GM18502 (cell line): ENCODE measurements around the gene NDUFAF2.

Source experiments
- ATAC-seq: cut with Tn5 transposase; IDR thresholded peaks from one replicate; pipeline ENCODE4 v1.9.1; 2021; ENCODE audit warnings: mild to moderate bottlenecking; ENCODE audit not compliant: unreplicated experiment, poor library complexity

NDUFAF2 gene

DNA sequence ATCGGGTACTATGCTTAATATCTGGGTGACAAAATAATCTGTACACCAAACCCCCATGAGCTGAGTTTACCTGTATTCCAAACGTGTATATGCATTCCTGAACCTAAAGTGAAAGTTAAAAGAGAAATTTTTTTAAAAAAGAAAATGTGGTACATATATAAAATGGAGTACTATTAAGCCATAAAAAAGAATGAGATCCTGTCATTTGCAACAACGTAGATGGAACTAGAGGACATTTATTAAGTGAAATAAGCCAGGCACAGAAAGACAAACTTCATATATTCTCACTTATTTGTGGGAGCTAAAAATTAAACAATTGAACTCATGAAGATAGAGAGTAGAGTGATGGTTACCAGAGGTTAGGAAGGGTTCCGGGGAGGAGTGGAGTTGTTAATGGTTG, 44.8 kb downstream of the NDUFAF2 start:
- no peak for ATAC-seq

- no peak for ATAC-seq
Observed at GRCh38 chr5:60992871-60993270, 47.9 kb downstream of the NDUFAF2 start.

- no peak for ATAC-seq
Observed at GRCh38 chr5:60993425-60993824, 48.4 kb downstream of the NDUFAF2 start.

DNA sequence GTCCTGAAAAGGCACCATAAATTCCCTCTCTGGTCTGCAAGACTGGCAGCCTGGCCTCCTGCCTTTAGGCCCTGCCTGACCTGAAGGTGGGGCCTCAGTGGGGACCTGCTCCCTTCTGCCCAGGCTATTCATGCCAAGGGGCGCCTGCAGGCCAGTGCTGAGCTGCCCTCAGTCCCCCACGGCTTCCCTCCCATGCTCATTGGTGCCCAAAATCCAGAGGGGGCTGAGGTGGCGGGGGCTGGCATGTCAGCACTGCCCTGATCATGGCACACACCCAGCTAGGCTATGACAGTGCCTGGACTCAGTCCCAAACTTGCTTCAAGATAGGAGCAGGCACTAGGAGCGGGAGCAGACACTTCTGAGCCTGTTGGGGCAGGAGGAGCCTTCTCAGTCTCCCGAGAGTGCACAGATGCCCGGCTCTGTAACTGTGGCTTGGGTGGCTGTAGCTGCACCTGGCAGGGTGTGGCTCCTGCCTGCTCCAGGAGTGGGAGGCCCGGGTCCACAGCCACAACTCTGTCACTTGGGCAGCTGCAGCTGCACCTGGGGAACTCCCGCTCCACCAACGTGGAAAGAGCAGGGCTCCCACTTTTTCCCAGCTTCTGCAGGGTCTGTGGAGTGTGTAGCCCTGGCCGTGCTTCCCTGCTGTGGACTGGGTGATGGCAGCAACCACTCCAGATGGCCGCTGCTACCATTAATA, 49.0 kb downstream of the NDUFAF2 start:
- no peak for ATAC-seq

- no peak for ATAC-seq
Observed at GRCh38 chr5:60996368-60996767, 51.4 kb downstream of the NDUFAF2 start.

DNA sequence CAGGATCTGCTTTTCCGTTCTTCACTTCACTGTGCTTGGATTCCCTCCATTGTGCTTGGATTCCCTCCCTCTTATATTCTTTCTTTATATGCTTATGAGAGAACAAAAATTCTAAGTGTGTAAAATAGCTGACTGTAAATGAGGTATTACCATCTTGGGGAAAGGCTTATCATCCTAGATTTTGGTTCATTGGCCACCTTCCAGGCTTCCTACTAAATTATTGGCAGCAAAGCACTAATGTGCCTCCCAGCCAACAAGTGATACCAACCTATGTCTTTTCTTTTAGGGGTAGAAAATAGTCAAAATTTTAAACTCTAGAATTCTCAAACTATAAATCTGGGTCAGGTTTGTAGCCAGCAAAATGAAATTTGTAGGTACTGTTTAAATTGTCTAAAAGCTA, 52.7 kb downstream of the NDUFAF2 start:
- no peak for ATAC-seq

GRCh38 chr5:61000887-61001286, 55.9 kb downstream of the NDUFAF2 start:
- ATAC-seq: no peak

GRCh38 chr5:61001647-61002046, 56.6 kb downstream of the NDUFAF2 start:
- ATAC-seq: no peak

DNA sequence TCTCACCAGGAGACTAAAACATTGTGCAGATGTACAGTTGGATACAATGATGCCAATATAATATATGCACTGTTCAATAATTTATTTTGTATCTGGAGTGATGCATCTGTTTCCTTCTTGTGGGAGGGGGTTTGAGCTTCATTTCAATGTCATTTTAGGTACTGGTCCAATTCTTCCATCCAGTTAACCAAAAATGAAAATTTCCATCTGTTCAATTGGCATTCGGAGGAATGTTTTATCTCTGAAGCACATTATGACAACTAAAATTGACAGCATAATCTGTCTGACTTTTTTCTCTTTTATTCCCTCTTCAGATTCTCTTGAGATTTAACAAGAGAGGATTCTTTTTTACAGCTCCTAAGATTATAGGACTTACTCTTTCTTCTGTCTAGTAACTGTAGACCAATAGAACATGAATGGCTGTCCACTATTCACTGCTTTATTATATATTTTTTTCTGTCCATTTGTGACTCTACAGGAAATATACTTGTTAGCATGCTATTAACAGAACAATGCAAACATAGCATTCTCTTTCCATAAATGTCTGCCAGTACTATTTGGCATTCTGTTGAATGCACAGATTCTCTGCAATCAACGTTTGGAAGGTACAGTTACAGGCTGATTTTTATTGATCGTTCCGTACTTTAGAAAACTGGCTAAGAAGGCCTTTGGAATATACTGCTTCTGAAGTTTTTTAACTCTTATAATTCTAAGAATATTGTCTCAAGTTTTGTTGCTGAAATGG, 57.8 kb downstream of the NDUFAF2 start:
- no peak for ATAC-seq

DNA sequence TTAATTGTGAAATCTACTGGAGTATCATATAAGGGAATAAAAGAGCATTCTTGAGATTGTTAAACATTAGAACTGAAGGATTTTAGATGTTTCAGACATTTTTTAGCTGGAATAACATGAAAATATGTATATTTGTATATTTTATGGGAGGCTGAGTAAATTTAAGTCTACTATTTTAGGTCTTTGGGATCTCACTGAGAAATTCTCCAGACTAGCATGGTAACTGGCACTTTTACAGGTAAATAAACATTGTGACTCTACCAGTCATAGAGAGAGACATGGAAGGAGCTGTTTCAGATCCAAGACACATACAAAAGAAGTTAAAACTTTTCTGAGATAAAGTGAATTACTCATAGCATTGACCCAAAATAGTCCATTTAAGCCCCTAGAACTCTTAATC, 59.4 kb downstream of the NDUFAF2 start:
- no peak for ATAC-seq

DNA sequence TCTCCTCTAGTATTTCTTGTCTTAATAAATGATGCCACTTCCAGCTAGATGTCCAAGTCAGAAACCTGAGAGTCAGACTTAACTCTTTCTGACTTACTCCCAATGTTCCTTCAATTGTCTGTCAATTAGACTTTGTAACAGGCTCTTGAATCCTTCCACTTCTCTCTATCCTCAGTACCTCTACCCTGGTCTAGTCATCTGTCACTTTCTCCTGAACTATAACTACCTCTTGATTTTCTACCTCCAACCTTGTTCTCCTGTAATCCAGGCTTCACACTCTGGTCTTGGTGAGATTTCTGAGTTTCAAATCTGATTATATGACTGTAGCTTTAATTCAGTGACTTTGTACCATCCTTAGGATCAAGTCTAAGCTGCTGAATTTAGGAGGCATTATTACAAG, 64.9 kb downstream of the NDUFAF2 start:
- no peak for ATAC-seq

DNA sequence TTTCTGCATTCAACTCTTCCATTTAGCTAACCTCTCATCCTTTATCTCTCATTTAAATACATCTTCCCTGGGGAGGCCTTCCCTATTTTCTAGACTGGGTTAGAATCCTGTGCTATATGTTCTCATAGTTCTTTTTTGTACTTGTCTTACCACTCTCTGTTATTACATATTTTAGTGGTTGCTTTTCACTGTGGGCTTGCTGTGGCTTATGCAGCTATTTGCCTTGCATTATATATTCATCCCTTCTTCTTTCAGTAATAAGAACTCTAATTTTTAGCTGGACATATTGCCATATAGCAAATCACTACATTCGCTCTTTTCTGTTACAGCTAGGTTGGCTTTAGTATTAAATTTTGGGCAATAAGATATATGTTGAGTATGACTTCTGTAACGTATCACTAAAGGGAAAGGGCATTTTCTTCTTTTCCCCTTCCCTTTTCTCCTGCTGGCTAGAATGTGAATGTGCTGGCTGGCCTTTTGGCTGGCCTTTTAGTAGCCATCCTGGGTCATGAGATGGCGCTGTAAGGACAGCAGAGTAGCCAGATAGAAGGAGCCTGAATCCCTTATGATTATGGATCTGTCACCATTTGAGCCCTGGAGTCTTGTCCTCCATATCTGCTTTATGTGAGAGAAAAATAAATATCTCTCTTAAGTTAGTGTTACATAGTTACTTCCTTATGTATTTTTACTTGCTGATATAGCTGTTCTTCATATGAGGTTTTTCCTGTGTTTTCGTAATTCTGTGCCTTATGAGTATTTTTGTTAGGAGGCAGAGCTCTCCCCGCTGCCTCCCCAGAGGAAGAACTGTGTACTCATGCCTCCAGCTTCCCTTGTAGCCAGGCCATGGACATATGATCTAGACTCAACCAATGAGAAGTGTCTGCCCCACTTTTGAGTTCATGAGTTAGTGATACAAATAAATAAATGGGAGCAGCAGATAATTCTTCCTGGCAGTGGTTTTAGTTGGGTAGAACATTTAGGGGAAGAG, 65.8 kb downstream of the NDUFAF2 start:
- no peak for ATAC-seq

DNA sequence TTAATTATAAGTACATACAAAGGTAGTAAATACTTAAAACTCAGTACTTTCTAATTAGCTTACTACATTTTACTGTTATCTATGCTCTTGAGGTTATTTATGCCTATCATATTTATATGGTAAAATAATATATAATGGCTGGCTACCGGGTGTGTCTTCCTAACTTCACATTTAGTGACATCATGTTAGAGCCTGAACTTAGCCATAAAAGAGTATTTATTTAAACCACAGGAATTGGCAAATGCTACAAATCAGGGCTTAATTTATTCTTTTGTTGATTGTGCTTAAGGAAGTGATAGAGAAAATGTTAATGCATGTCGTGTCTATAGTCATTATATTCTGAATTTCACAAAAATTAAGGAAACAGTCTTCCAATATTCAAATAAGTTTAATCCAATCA, 73.1 kb downstream of the NDUFAF2 start:
- ATAC-seq: no peak

DNA sequence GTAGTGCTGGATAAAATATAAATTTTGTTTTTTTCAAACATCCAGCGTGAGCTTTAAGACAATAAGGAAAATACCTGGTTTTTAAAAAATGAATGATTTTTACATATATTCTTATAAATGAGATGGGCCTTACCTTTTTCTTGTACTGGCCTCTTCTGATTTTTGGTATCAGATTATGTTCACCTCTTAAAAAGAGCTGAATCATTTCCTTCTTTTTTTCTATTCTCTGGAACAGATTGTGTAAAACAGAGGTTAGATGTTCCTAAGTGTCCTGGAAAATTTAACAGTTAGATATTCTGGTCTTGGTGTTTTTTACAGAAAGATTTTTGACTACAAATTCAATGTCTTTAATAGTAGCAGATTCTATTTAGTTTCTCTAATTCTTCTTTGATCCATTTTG, 74.6 kb downstream of the NDUFAF2 start:
- ATAC-seq: no peak

DNA sequence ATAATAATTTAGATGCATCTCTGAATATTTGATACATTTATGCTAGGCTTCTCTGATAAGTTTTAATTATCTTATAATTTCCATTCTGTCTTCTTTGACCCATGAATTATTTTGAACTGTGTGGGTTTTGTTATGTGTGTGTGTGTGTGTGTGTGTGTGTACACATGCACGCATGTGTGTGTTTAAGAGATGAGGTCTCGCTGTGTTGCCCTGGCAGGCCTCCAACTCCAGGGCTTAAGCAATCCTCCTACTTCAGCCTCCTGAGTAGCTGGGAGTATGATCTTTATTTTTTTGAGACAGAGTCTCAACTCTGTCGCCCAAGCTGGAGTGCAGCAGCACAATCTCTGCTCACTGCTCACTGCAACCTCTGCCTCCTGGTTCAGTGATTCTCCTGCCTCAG, 75.4 kb downstream of the NDUFAF2 start:
- no peak for ATAC-seq

- ATAC-seq: no peak
Observed at GRCh38 chr5:61023131-61023530, 78.1 kb downstream of the NDUFAF2 start.

- ATAC-seq: no peak
Observed at GRCh38 chr5:61026004-61026403, 81.0 kb downstream of the NDUFAF2 start.

GRCh38 chr5:61028382-61028781, 83.4 kb downstream of the NDUFAF2 start:
- ATAC-seq: no peak

DNA sequence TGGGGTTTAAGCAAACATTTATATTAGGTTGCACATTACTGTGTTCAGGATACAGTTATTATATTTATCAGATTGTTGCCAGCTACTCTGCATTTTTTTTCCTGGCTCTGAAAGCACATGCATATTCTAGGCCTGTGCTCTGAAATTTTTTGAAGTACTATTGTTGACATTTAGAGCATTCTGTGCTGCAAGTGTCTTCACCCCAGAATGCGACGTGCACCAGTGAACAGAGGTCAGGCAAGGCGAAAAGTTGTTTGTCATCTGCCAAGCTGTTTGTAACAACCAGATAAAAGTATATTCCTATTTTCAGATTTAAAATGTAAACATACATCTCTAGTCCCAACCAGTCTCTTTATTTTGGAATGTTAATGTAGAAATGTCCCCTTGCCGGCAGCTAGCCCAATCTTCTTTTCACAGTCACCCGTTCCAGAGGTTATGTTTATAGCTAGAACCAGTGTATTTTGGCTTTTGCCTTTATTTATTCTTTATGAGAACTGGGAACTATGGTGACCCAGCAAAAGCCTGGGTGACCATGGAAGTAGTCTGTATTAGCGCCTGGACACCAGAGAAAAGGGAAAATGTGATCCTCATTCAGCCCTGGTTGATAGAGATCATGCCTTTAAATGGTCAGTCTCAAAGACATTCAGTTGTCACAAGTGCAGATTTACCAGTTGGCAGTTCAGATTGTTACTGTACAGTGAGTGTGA, 84.6 kb downstream of the NDUFAF2 start:
- no peak for ATAC-seq

DNA sequence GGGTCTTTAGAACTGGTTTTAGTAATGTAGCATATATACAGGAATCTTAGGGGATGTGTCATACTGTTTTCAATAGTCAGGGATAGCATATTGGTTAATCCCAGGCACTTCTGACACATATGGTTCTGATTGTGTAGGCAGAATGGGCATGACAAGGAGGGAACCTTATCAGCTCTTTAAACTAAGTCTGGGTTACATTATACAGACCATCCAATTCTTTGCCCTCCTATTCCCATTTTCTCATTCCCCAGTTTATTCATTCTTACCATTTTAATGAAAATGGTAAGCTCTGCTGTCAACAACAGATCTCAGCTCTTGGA, 85.1 kb downstream of the NDUFAF2 start:
- no peak for ATAC-seq
